Measurements from ENCODE around the gene CISD1. TPM values are rescaled to one million over a fixed set of nuclear protein-coding genes. Genes with fewer than 3 reads are reported as not detected.
A peak's percentile ranks its signal among the peaks of the same experiment; 100 is the strongest.

CISD1 gene
- total RNA-seq, 4 donors from 2014 or later = 24.7 to 60.1 (median 47.6) TPM

DNA sequence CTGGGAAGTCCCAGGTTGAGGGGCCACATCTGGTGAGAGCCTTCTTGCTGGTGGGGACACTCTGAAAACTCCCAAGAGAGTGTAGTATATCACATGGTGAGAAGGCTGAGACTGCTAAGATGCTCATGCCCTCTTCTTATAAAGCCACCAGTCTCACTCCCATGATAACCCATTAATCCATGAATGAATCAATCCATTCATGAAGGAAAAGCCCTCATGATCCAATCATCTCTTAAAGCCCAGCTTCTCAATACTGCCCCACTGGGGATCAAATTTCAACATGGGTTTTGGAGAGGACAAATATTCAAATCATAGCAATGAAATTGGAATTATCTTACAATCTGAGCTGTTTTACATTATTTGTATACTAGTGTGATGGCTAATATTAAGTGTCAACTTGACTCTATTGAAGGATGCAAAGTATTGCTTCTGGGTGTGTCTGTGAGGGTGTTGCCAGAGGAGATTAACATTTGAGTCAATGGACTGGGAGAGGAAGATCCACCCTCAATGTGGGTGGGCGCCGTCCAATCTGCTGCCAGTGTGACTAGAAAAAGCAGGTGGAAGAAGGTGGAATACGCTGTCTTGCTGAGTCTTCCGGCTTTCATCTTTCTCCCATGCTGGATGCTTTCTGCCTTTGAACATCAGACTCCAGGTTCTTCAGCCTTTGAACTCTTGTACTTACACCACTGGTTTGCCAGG is 51.5 kb downstream of the CISD1 start:
- TF ChIP-seq CTCF (IDR thresholded peaks at IDR 0.05) = no peak
- TF ChIP-seq POLR2A (IDR thresholded peaks at IDR 0.05) = no peak
- no peak for TF ChIP-seq EP300 (IDR thresholded peaks at IDR 0.05)
- no peak for TF ChIP-seq POLR2AphosphoS5 (IDR thresholded peaks at IDR 0.05)
- 93 to 100% methylated on average over 2 to 4 of the region's 4 CpGs for WGBS, 2 donors (ENCODE audit: low coverage in 1 of 2)
- Histone ChIP-seq H3K9me3 (no peaks in the 10 kb centered on the region), H3K4me3 (no peak overlapping the region), H3K4me1 (no peaks in the 10 kb centered on the region), H3K27me3 (no peaks in the 10 kb centered on the region), H3K27ac (no peak overlapping the region), H3K36me3 (no peaks in the 10 kb centered on the region)
- ATAC-seq = no peak

DNA sequence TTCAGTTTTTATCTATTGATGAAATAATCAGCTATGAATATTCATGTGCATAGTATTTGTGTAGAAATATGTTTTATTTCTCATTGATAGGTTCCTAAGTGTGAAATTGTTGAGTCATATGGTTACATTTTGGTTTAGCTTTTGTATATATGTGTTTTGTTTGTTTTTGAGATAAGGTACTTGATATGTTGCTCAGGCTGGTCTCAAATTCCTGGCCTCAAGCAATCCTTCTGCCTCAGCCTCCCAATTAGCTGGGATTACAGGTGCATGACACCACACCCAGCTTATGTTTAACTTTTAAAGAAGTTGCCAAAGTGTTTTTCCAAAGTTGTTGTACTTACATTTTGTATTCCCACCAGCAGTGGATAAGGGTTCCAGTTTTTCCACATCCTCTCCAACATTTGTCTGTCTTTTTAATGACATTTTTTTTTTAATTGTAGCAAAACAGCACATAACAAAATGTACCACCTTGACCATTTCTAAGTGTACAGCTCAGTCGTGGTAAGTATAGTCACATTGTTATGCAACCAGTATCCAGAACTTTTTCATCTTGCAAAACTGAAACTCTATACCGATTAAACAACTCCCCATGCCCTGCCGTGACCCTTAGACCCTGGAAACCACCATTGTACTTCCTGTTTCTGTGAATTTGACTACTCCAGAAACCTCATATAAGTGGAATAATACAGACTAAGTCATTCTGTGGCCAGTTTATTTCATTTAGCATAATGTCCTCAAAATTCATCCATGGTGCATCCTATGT is 53.3 kb downstream of the CISD1 start:
- peaks cover 4% of the 10 kb centered on the region for H3K27me3 ChIP-seq
- peak; percentile 37 for ATAC-seq
- H3K4me3 ChIP-seq = no peak overlapping the region
- 57 to 63% methylated on average over 2 to 3 of the region's 3 CpGs for WGBS, 2 donors (ENCODE audit: low coverage in 1 of 2)
- H3K9me3 ChIP-seq = no peaks in the 10 kb centered on the region
- no peaks in the 10 kb centered on the region for H3K4me1 ChIP-seq
- TF ChIP-seq EP300 (IDR thresholded peaks at IDR 0.05) = no peak
- no peak for TF ChIP-seq CTCF (IDR thresholded peaks at IDR 0.05)
- TF ChIP-seq POLR2A (IDR thresholded peaks at IDR 0.05) = no peak
- TF ChIP-seq POLR2AphosphoS5 (IDR thresholded peaks at IDR 0.05) = no peak
- no peak overlapping the region for H3K27ac ChIP-seq
- no peaks in the 10 kb centered on the region for H3K36me3 ChIP-seq

DNA sequence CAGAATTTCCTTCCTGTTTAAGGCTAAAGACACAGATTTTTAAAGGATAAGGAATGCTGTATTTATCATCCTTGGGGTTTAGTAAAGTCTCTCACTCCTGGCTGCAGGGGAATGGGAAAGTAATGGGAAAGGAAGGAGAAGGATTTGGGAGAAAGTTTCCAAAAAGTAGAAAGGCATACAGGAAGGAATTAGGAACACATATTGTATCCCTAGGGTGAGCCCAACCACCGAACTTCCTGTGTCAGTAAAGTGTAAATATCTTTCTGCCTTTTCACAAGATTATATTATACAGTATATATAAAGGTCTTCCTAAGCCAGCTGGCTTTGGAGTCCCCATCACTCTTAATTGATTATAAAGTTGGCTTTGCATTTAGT is 53.9 kb downstream of the CISD1 start:
- Histone ChIP-seq H3K36me3 (no peaks in the 10 kb centered on the region), H3K4me1 (no peaks in the 10 kb centered on the region), H3K27ac (no peak overlapping the region), H3K27me3 (peaks cover 4% of the 10 kb centered on the region), H3K9me3 (no peaks in the 10 kb centered on the region), H3K4me3 (no peak overlapping the region)
- no peak for TF ChIP-seq CTCF (IDR thresholded peaks at IDR 0.05)
- TF ChIP-seq POLR2A (IDR thresholded peaks at IDR 0.05) = no peak
- no peak for TF ChIP-seq POLR2AphosphoS5 (IDR thresholded peaks at IDR 0.05)
- no peak for TF ChIP-seq EP300 (IDR thresholded peaks at IDR 0.05)
- 0 to 27% methylated on average over 1 of the region's 1 CpG for WGBS, 2 donors (ENCODE audit: low coverage in 1 of 2)
- ATAC-seq = no peak

DNA sequence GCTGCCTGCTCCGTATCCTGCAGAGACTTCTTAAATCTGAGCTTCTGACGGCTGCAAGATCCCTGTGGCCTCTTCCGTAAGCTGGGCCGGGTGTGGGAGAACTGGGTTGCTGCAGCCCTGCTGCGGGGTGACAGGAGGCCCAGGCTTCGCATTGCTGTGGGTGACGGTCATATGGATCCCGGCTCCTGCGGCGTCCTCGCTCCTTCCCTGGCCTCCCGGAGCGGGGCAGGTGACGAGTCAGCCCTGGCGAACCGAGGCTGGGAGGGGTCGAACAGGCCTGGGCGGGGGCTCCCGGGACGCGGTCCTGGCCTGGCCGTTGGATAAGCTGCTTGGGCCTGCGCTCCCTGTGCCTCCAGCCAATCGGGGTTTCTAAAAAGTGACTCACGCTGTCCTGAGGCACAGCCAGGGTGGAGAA is 58.0 kb downstream of the CISD1 start:
- Histone ChIP-seq H3K27me3 (peaks cover 4% of the 10 kb centered on the region), H3K36me3 (no peaks in the 10 kb centered on the region), H3K27ac (peak overlapping the region in 1 of 4 donors; percentile 3), H3K4me1 (no peaks in the 10 kb centered on the region), H3K9me3 (no peaks in the 10 kb centered on the region), H3K4me3 (peak overlapping the region in 1 of 2 donors; percentile 30)
- 0% methylated on average over 1 of the region's 25 CpGs; no CpG with 5 or more reads in 1 of the 2 donors for WGBS, 2 donors (ENCODE audit: low coverage in 1 of 2)
- TF ChIP-seq CTCF (IDR thresholded peaks at IDR 0.05) = no peak
- TF ChIP-seq POLR2A (IDR thresholded peaks at IDR 0.05) = no peak
- no peak for TF ChIP-seq EP300 (IDR thresholded peaks at IDR 0.05)
- TF ChIP-seq POLR2AphosphoS5 (IDR thresholded peaks at IDR 0.05) = no peak
- ATAC-seq = peak; percentile 86
